ENCODE measurements around the gene CHRM4.
A peak's percentile ranks its signal among the peaks of the same experiment; 100 is the strongest.

CHRM4 gene

DNA sequence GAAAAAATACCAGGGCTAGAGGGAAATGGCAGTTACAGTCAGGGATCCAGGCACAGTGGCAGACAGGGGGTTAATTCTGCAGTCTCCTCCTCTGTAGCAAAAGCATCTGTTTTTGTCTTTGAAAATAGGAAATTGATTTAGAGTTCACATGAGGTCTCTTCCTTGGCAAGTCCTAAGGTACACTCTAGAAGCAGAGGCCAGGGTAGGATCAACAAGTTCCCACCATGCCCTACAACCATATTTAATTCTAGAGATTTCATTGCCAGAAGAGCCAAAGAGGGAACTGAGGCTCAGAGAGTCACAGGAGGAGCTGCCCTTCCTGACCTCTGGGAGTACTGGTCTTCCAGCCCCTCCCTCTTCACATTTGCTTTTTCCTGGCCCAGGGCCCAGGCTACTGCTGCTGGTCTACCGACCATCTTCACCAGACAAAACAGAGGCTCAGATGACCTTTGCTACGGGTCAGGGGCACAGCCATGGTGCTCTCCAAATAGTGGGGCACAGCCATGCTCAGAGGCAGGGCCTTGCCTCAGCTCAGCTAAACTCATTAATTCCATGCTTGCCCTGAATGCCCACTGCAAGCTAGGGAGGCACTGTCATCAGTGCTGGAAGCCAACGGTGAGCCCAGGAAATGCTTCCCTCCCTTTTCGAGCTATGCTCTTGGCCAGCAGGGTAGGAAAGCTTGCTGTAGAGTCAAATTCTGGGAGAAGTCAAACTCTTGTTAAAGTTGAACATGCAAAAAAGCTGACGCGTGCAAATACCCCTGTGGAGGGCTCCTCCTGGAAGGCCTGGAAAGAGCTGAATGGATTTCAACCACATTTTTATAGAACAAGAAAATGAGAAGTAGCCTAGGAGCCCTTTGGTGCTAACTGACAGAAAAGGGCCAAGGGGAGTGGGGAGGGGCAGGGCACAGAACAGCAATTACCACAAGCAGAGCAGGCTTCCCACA, 11.7 kb upstream of the CHRM4 start:
- no peak for DNase-seq

DNA sequence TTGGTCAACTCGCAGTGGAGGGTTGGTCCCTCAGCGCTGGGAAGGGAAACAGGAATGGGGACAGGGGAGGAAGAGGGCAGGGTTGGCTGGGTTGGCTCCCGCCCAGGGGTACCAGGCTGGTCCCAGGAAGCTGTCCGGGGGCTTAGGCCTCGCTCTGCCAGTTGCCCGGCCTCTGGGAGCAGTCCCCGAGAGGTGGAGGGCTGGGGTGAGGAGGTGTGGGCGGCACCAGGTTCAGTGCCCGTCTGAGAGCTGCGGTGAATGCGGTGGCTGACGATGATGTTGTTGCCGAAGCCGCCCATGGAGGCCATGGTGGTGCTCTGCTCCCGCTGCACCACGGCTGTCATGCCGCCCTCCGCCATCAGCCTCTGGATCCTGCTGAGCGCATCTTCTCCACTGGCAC, 6.0 kb upstream of the CHRM4 start:
- no peak for DNase-seq

- no peak for DNase-seq
These were observed 2.2 kb upstream of the CHRM4 start for GRCh38 chr11:46393759-46394158.

- DNase-seq, result no peak
These were observed 1.6 kb upstream of the CHRM4 start for GRCh38 chr11:46393231-46393616.

- DNase-seq, result peak; percentile 72
These were observed 1.1 kb upstream of the CHRM4 start for GRCh38 chr11:46392421-46393230.

- DNase-seq, result no peak
These were observed 394 bp downstream of the CHRM4 start for GRCh38 chr11:46391186-46391577.

- no peak for DNase-seq
These were observed 1.0 kb downstream of the CHRM4 start for GRCh38 chr11:46390331-46391171.

- DNase-seq, result no peak
These were observed 1.9 kb downstream of the CHRM4 start for GRCh38 chr11:46389450-46390330.

DNA sequence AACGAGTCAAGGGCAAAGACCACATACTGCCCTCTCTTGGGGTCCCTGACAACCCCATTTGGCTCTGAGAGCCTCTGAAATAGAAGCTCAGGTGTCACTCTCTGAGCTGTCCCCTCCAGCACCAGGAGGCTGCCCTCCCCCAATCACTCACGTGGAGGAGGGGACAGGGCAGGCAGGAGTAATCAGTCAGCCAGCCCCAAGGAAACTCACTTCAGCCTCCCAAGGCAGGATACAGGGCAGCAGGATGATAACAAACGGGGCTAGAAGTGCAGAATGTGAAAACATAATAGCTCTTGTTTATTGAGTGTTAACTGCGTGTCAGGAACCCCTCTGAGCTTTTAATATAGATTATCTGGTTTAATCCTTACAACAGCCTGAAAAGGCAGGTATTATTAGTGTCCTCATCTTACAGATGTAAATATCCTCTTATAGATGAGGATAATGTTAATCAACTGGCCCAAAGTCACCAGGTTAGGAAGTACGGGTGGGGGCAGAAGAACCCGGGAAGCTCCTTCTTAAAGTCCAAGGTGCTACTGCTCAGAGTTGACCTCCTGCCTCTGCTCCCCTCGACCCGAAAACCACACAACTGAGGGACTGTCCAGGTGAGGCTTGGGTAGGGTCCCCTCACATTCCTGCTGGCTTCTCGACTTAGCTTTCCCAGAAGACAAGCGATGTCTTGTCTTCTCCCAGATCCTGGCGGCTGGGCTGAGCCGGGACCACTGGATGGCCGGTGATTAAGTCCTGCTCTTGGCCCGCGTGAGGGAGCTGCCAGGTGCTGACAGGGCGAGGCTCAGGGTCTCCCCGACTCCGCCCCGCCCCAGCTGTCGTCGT, 2.7 kb downstream of the CHRM4 start:
- DNase-seq, result no peak

DNA sequence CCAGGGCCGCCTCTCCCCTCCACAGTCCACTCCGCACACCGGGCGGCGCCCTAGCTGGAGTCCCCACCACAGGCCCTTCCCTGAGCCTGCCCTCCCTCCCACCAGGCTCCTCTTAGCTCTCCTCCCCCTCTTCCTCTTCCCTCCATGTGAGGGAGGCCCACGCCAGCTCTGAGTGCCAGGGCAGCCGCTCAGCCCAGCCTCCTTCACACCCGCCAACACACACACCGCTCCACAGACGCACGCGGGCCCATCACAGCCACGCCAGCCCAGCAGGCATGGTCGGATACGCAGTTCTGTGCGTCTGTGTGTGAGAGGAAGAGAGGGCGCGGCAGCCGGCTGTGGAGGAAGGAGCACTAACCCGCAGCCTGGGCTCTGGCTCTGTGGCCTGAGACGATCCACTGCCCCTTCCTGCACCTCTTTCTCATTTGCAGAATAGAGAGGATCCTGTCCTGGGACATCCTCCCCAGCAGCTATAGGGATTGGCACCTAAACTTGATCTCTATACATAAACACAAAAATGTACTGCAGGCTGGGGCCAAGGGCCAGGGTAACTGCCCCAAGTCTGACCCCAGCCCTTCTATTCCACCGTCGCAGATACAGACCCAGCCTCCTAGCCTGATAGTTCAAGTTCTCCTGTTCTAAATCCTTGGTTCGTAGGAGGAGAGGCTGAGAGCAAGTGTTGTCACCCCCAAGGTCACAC, 3.5 kb downstream of the CHRM4 start:
- DNase-seq, result no peak

GRCh38 chr11:46387456-46387855, 4.1 kb downstream of the CHRM4 start:
- DNase-seq, result no peak

DNA sequence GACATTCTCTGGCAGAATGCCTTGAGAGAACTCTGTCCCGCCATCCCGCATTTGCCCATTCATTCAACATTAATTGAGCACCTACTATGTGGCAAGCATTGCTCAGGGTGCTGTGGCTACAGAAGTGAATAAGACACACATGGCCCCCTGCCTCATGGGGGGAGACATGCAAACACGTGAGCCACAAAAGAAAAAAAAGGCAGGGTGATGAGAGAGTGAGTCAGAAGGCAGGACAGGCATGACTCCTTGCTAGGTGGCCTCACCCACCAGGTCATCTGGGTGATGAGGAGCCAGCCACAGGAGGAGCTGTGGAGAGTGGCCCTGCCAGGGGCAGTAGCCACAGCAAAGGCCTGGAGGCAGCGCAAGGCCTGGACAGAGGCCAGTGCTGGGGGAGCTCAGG, 4.9 kb downstream of the CHRM4 start:
- DNase-seq, result no peak

GRCh38 chr11:46386005-46386578, 5.5 kb downstream of the CHRM4 start:
- no peak for DNase-seq

DNA sequence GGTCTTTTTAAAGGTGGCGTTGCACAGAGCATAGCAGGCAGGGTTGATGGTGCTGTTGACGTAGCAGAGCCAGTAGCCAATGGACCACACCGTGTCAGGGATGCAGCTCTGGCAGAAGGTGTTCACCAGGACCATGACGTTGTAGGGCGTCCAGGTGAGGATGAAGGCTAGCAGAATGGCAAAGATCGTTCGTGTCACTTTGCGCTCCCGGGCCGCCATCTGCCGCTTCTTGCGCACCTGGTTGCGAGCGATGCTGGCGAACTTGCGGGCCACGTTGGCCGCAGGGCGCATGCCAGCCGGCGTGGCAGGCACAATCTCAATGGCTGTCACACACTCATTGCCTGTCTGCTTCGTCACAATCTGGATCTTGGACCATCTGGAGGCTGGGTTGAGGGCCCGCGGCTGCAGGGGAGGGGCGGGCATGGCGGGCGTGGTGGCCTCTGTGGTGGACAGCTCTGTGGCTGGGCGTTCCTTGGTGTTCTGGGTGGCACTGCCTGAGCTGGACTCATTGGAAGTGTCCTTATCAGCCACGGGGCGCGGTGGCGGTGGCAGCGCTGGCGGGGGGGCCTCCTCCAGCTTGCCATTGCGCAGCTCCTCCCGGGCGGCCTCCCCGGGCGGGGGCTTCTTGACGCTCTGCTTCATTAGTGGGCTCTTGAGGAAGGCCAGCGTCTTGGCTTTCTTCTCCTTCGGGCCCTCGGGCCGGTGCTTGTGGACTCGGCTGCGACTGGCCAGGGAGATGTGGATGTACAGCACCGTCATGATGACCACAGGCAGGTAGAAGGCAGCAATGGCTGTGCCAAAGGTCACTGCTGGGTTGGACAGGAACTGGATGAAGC, 6.2 kb downstream of the CHRM4 start:
- no peak for DNase-seq

- no peak for DNase-seq
These were observed 7.4 kb downstream of the CHRM4 start for GRCh38 chr11:46383974-46384701.

DNA sequence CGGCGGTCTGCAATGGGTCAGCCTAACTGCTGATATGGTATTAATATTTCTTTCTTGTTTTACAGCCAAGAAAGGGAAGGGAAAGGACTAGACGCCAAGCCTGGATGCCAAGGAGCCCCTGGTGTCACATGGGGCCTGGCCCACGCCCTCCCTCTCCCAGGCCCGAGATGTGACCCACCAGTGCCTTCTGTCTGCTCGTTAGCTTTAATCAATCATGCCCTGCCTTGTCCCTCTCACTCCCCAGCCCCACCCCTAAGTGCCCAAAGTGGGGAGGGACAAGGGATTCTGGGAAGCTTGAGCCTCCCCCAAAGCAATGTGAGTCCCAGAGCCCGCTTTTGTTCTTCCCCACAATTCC, 8.2 kb downstream of the CHRM4 start:
- DNase-seq, result no peak

GRCh38 chr11:46382646-46383403, 8.8 kb downstream of the CHRM4 start:
- DNase-seq, result no peak

All from CD4-positive, alpha-beta T cell treated with Interleukin-15 for 1 hour (primary cell).